OCI-LY1 (cell line): Measurements from ENCODE around the gene CXADR.
"Not testable (repeated sequence)": the region's sequence is repeated elsewhere in the genome, so short reads cannot be mapped to it uniquely, and the experiment has no call there.

ENCODE experiments used
- H2AFZ ChIP-seq: fragments of 200-600 bp; sonication (generic), shearing (Covaris generic); 2 replicates; pipeline ENCODE4 v1.6.0; 2014; ENCODE audit warnings: antibody characterized with exemption, mild to moderate bottlenecking, low read length
- H3F3A ChIP-seq: fragments of 200-600 bp; sonication (generic), shearing (Covaris generic); 2 replicates; pipeline ENCODE4 v1.6.0; 2014; ENCODE audit warnings: mild to moderate bottlenecking, antibody characterized with exemption, low read length, moderate library complexity; ENCODE audit not compliant: insufficient read depth
- H3K27ac ChIP-seq: fragments of 200-600 bp; sonication (generic); 2 replicates; pipeline ENCODE4 v1.5.1; 2014; ENCODE audit warnings: low read length, mixed run types, mild to moderate bottlenecking, low read depth; ENCODE audit not compliant: poor library complexity, severe bottlenecking
- H3K27me3 ChIP-seq: fragments of 200-600 bp; sonication (generic); 2 replicates; pipeline ENCODE4 v1.6.0; 2014; ENCODE audit warnings: antibody characterized with exemption, mild to moderate bottlenecking, low read length, moderate library complexity; ENCODE audit not compliant: insufficient read depth
- H3K36me3 ChIP-seq: fragments of 200-600 bp; sonication (generic); 2 replicates; pipeline ENCODE4 v1.6.1; 2014; ENCODE audit warnings: mild to moderate bottlenecking, antibody characterized with exemption, low read length, moderate library complexity, mixed read lengths; ENCODE audit not compliant: insufficient read depth
- H3K4me1 ChIP-seq: fragments of 200-600 bp; sonication (generic); 2 replicates; pipeline ENCODE4 v1.5.1; 2014; ENCODE audit warnings: mild to moderate bottlenecking, low read length, moderate library complexity; ENCODE audit not compliant: insufficient read depth, severe bottlenecking
- H3K4me2 ChIP-seq: fragments of 200-600 bp; sonication (generic), shearing (Covaris generic); 2 replicates; pipeline ENCODE4 v1.6.1; 2014; ENCODE audit warnings: low read length
- H3K4me3 ChIP-seq: fragments of 200-600 bp; sonication (generic); 2 replicates; pipeline ENCODE4 v1.5.1; 2014; ENCODE audit warnings: low read length, low read depth, mild to moderate bottlenecking, mixed read lengths; ENCODE audit not compliant: poor library complexity, severe bottlenecking
- H3K79me2 ChIP-seq: fragments of 200-600 bp; shearing (Covaris generic); 2 replicates; pipeline ENCODE4 v1.6.1; 2016; ENCODE audit warnings: mixed run types, low read length, mixed read lengths; ENCODE audit not compliant: insufficient read depth
- H3K9ac ChIP-seq: fragments of 200-600 bp; sonication (generic), shearing (Covaris generic); 2 replicates; pipeline ENCODE4 v1.6.1; 2014; ENCODE audit warnings: mild to moderate bottlenecking, low read length, mixed read lengths
- H3K9me2 ChIP-seq: fragments of 200-600 bp; sonication (generic), shearing (Covaris generic); 2 replicates; pipeline ENCODE4 v1.6.1; 2014; ENCODE audit warnings: low read depth, mild to moderate bottlenecking, low read length, mixed read lengths
- H3K9me3 ChIP-seq: fragments of 200-600 bp; shearing (Covaris generic); 2 replicates; pipeline ENCODE4 v1.6.1; 2014; ENCODE audit warnings: low read length, mixed read lengths
- H4K20me1 ChIP-seq: fragments of 200-600 bp; sonication (generic), shearing (Covaris generic); 2 replicates; pipeline ENCODE4 v1.6.0; 2016; ENCODE audit warnings: mild to moderate bottlenecking, low read length; ENCODE audit not compliant: insufficient read depth
- CTCF ChIP-seq: fragments of 200-600 bp; sonication (generic), shearing (Covaris generic); IDR thresholded peaks from 2 replicates; pipeline ENCODE4 v1.5.1; 2017; ENCODE audit warnings: mild to moderate bottlenecking, antibody characterized with exemption, low read length, moderate library complexity, mixed read lengths
- EZH2 ChIP-seq: fragments of 200-600 bp; sonication (generic), shearing (Covaris generic); IDR thresholded peaks from 2 replicates; pipeline ENCODE4 v1.8.0; 2017; ENCODE audit warnings: borderline replicate concordance, mixed run types, mild to moderate bottlenecking, antibody characterized with exemption, low read length, moderate library complexity, mixed read lengths

CXADR gene

GRCh38 chr21:17519208-17519738 lies 6.4 kb downstream of the CXADR start:
- no peaks in the 10 kb centered on the region for H3F3A ChIP-seq
- no peak overlapping the region for H3K27ac ChIP-seq
- no peaks in the 10 kb centered on the region for H3K79me2 ChIP-seq
- H3K9me2 ChIP-seq: no peaks in the 10 kb centered on the region
- H3K9me3 ChIP-seq: no peaks in the 10 kb centered on the region
- H3K4me2 ChIP-seq: no peak overlapping the region
- H3K9ac ChIP-seq: no peak overlapping the region
- H3K27me3 ChIP-seq: no peaks in the 10 kb centered on the region
- no peak for TF ChIP-seq EZH2
- no peak for TF ChIP-seq CTCF
- no peak overlapping the region for H3K4me3 ChIP-seq
- H2AFZ ChIP-seq: no peak overlapping the region
- H4K20me1 ChIP-seq: no peaks in the 10 kb centered on the region
- H3K36me3 ChIP-seq: no peaks in the 10 kb centered on the region
- H3K4me1 ChIP-seq: peaks cover 2% of the 10 kb centered on the region

GRCh38 chr21:17519965-17520609 lies 7.2 kb downstream of the CXADR start:
- Histone ChIP-seq H3K4me1 (no peaks in the 10 kb centered on the region), H3K36me3 (no peaks in the 10 kb centered on the region), H3K9me2 (no peaks in the 10 kb centered on the region), H3K79me2 (no peaks in the 10 kb centered on the region), H3F3A (no peaks in the 10 kb centered on the region), H2AFZ (no peak overlapping the region), H3K9ac (no peak overlapping the region), H3K9me3 (no peaks in the 10 kb centered on the region), H3K27me3 (no peaks in the 10 kb centered on the region), H3K4me3 (no peak overlapping the region), H3K27ac (no peak overlapping the region), H4K20me1 (no peaks in the 10 kb centered on the region), H3K4me2 (no peak overlapping the region)
- TF ChIP-seq EZH2: no peak
- TF ChIP-seq CTCF: no peak

GRCh38 chr21:17523007-17523451 lies 10.2 kb downstream of the CXADR start:
- Histone ChIP-seq H3F3A (no peaks in the 10 kb centered on the region), H4K20me1 (no peaks in the 10 kb centered on the region), H3K4me2 (no peak overlapping the region), H3K9me3 (no peaks in the 10 kb centered on the region), H3K4me1 (no peaks in the 10 kb centered on the region), H3K4me3 (no peak overlapping the region), H3K27me3 (no peaks in the 10 kb centered on the region), H3K79me2 (no peaks in the 10 kb centered on the region), H3K9ac (no peak overlapping the region), H3K36me3 (no peaks in the 10 kb centered on the region), H3K27ac (no peak overlapping the region), H2AFZ (no peak overlapping the region), H3K9me2 (no peaks in the 10 kb centered on the region)
- TF ChIP-seq EZH2 (no peak), CTCF (no peak)

GRCh38 chr21:17523979-17524494 lies 11.2 kb downstream of the CXADR start:
- H3K79me2 ChIP-seq: not testable (repeated sequence)

More at GRCh38 chr21:17523979-17524494, 11.2 kb downstream of the CXADR start:
- not testable (repeated sequence) for H3K9me3 ChIP-seq, H3K9me2 ChIP-seq, H3K27ac ChIP-seq, H3K27me3 ChIP-seq, H3K4me1 ChIP-seq, H2AFZ ChIP-seq, H3K4me3 ChIP-seq, H4K20me1 ChIP-seq, H3F3A ChIP-seq, H3K36me3 ChIP-seq, H3K9ac ChIP-seq, H3K4me2 ChIP-seq
